K562 (cell line): ENCODE measurements around the gene ZFP62. TPM values are rescaled to one million over a fixed set of nuclear protein-coding genes. Genes with fewer than 3 reads are reported as not detected.

Experiments used
- DNMT1 ChIP-seq: fragments of 450-650 bp; IDR thresholded peaks from 2 replicates; pipeline ENCODE4 v1.6.1; 2016; ENCODE audit warnings: antibody characterized with exemption, mild to moderate bottlenecking
- ETV1 ChIP-seq: fragments of 450-650 bp; conservative IDR thresholded peaks from 2 replicates; pipeline ENCODE4 v1.6.1; 2016; ENCODE audit warnings: missing genetic modification characterization, control low read depth, low read depth, missing compliant biosample characterization
- IFI16 ChIP-seq: fragments of 250-450 bp; sonication (Bioruptor Pico); IDR thresholded peaks from 2 replicates; pipeline ENCODE4 v2.1.2; 2022; ENCODE audit warnings: mild to moderate bottlenecking, inconsistent platforms
- MXI1 ChIP-seq: IDR thresholded peaks from 2 replicates; pipeline ENCODE4 v1.6.1; 2011; ENCODE audit warnings: low read depth, mild to moderate bottlenecking, improper control_type of control experiment, low read length
- PRMT5 ChIP-seq: sonication (generic); formaldehyde crosslinking; IDR thresholded peaks from 2 replicates; pipeline ENCODE4 v1.5.0; 2020; ENCODE audit warnings: missing genetic modification reagents
- RBM14 ChIP-seq: fragments of 200-400 bp; formaldehyde crosslinking; IDR thresholded peaks from 2 replicates; pipeline ENCODE4 v1.6.1; 2018; ENCODE audit warnings: low read depth, mild to moderate bottlenecking, low read length, moderate library complexity, borderline replicate concordance; ENCODE audit not compliant: insufficient read depth
- RBM17 ChIP-seq: fragments of 200-400 bp; formaldehyde crosslinking; IDR thresholded peaks from 2 replicates; pipeline ENCODE4 v1.6.1; 2017; ENCODE audit warnings: low read depth, mild to moderate bottlenecking, low read length, borderline replicate concordance
- ZEB2 ChIP-seq: fragments of 450-650 bp; IDR thresholded peaks from 2 replicates; pipeline ENCODE4 v1.6.1; 2016
- ZNF436 ChIP-seq: fragments of 250-450, 450-650 bp; sonication (Bioruptor Pico); formaldehyde crosslinking; IDR thresholded peaks from 2 replicates; pipeline ENCODE4 v1.7.0; 2020; ENCODE audit warnings: mild to moderate bottlenecking
- polyA plus RNA-seq, 8 experiments: library from polyadenylated mRNA; depleted of rRNA in 4 of 8; stranded (reverse) in 5 of 8; unstranded in 3 of 8; fragments of >200 nt; fragmentation: Nextera tagmentation in 2 of 8; fragmentation: Illumina TruSeq in 1 of 8; extraction: Ambion mirVana in 2 of 8; extraction: Trizol in 1 of 8; gene quantifications; 2 replicates each; pipeline versions ENCODE4 v1.2.1 to v1.2.3, GENCODE V29; 2011 to 2014; ENCODE audit warnings: inconsistent platforms in 1 of 8, missing spikeins in 1 of 8
- total RNA-seq, 7 experiments: library from RNA; depleted of rRNA in 6 of 7; stranded (reverse); fragments of >200 nt in 6 of 7; fragmentation: Illumina TruSeq in 2 of 7; extraction: Trizol in 2 of 7; gene quantifications; 2 replicates each; pipeline versions ENCODE4 v1.2.1 to v1.2.3, GENCODE V29; 2011 to 2021; ENCODE audit warnings: low replicate concordance in 1 of 7
- TF ChIP-seq, protein P1 (sequence below): fragments of 200-800 bp; sonication (Bioruptor generic); IDR thresholded peaks from 2 replicates; pipeline ENCODE4 v1.6.1; 2017; ENCODE audit warnings: missing genetic modification characterization, missing compliant biosample characterization
- TF ChIP-seq, protein P2 (sequence below): fragments of 450-650 bp; formaldehyde crosslinking; IDR thresholded peaks from 2 replicates; pipeline ENCODE4 v1.4.0; 2022; ENCODE audit warnings: missing genetic modification characterization
- TF ChIP-seq, protein P3 (sequence below): fragments of 450-650 bp; IDR thresholded peaks from 2 replicates; pipeline ENCODE4 v1.6.1; 2016; ENCODE audit warnings: low read depth, mild to moderate bottlenecking, moderate library complexity
- TF ChIP-seq, protein P4 (sequence below): sonication (generic); formaldehyde crosslinking; IDR thresholded peaks from 2 replicates; pipeline ENCODE4 v1.5.0; 2020; ENCODE audit warnings: missing genetic modification reagents
- TF ChIP-seq, protein P5 (sequence below): fragments of 250-450 bp; sonication (Bioruptor Pico); IDR thresholded peaks from 2 replicates; pipeline ENCODE4 v1.8.0; 2022; ENCODE audit warnings: inconsistent platforms
- TF ChIP-seq, protein P6 (sequence below): sonication (generic); formaldehyde crosslinking; IDR thresholded peaks from 2 replicates; pipeline ENCODE4 v1.8.1; 2023; ENCODE audit warnings: missing genetic modification reagents, mild to moderate bottlenecking, borderline replicate concordance

ZFP62 gene
- total and polyA plus RNA-seq, 9 of the 15 experiments (the other 6 are each of a cell fraction or from before 2014, with no cell fraction given): 12.2 to 37.5 (median 25.0) TPM

DNA sequence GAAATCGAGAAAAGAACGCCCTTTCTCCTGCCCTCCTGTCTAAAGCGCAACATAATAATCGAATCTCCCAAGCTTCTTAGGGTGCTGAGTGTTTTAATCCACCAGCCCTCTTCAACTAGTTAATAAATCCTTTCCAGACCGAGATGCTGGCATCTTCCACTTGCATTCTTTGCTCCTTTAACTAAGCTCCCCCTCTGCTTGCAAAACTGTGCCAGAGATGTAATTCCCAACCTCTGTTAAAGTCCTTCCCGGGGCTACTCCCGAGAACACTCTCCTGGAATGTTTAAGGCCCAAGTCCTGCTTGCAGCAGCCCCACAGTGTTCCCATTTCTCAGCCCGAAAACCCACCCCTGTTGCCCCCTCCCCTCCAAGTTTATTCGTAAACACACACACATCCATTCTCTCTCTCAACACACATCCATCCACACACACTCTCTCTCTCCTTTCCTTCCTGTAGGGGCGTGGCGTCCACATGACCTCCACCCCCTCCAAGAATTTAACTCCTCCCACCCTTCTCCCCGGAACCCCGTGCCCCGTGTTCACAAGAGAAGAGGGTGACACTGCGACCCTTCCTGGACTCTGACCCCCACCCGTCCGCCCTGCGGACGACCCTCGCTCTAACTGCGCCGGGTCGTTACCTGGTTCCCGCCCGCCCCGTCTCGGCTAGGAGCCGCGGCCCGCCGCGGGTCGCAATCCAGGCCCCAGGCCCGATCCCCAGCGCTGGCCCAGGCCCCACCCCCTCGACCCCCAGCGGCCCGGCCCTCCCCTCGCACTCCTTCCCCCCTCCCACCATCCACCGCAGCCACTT lies 51.5 kb downstream of the ZFP62 start (continued):
- peak; percentile 94 for TF ChIP-seq ETV1
- no peak for TF ChIP-seq RBM14
- TF ChIP-seq DNMT1: no peak
- TF ChIP-seq, protein P1, sequence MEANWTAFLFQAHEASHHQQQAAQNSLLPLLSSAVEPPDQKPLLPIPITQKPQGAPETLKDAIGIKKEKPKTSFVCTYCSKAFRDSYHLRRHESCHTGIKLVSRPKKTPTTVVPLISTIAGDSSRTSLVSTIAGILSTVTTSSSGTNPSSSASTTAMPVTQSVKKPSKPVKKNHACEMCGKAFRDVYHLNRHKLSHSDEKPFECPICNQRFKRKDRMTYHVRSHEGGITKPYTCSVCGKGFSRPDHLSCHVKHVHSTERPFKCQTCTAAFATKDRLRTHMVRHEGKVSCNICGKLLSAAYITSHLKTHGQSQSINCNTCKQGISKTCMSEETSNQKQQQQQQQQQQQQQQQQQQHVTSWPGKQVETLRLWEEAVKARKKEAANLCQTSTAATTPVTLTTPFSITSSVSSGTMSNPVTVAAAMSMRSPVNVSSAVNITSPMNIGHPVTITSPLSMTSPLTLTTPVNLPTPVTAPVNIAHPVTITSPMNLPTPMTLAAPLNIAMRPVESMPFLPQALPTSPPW: no peak
- TF ChIP-seq, protein P2, sequence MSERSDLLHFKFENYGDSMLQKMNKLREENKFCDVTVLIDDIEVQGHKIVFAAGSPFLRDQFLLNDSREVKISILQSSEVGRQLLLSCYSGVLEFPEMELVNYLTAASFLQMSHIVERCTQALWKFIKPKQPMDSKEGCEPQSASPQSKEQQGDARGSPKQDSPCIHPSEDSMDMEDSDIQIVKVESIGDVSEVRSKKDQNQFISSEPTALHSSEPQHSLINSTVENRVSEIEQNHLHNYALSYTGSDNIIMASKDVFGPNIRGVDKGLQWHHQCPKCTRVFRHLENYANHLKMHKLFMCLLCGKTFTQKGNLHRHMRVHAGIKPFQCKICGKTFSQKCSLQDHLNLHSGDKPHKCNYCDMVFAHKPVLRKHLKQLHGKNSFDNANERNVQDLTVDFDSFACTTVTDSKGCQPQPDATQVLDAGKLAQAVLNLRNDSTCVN (CRISPR knock-in tag): 0 out of 2 replicates have a peak, but pooled peaks have one; percentile 55
- 0 out of 2 replicates have a peak, but pooled peaks have one; percentile 47 for TF ChIP-seq MXI1
- TF ChIP-seq ZNF436 (CRISPR knock-in tag): no peak
- TF ChIP-seq, protein P3, sequence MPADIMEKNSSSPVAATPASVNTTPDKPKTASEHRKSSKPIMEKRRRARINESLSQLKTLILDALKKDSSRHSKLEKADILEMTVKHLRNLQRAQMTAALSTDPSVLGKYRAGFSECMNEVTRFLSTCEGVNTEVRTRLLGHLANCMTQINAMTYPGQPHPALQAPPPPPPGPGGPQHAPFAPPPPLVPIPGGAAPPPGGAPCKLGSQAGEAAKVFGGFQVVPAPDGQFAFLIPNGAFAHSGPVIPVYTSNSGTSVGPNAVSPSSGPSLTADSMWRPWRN: no peak
- no peak for TF ChIP-seq RBM17
- TF ChIP-seq ZEB2: no peak
- TF ChIP-seq, protein P4, sequence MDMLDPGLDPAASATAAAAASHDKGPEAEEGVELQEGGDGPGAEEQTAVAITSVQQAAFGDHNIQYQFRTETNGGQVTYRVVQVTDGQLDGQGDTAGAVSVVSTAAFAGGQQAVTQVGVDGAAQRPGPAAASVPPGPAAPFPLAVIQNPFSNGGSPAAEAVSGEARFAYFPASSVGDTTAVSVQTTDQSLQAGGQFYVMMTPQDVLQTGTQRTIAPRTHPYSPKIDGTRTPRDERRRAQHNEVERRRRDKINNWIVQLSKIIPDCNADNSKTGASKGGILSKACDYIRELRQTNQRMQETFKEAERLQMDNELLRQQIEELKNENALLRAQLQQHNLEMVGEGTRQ (CRISPR knock-in tag): peak; percentile 67
- TF ChIP-seq, protein P5, sequence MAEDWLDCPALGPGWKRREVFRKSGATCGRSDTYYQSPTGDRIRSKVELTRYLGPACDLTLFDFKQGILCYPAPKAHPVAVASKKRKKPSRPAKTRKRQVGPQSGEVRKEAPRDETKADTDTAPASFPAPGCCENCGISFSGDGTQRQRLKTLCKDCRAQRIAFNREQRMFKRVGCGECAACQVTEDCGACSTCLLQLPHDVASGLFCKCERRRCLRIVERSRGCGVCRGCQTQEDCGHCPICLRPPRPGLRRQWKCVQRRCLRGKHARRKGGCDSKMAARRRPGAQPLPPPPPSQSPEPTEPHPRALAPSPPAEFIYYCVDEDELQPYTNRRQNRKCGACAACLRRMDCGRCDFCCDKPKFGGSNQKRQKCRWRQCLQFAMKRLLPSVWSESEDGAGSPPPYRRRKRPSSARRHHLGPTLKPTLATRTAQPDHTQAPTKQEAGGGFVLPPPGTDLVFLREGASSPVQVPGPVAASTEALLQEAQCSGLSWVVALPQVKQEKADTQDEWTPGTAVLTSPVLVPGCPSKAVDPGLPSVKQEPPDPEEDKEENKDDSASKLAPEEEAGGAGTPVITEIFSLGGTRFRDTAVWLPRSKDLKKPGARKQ (CRISPR knock-in tag): no peak
- no peak for TF ChIP-seq PRMT5 (CRISPR knock-in tag)
- no peak for TF ChIP-seq IFI16 (CRISPR knock-in tag)
- TF ChIP-seq, protein P6, sequence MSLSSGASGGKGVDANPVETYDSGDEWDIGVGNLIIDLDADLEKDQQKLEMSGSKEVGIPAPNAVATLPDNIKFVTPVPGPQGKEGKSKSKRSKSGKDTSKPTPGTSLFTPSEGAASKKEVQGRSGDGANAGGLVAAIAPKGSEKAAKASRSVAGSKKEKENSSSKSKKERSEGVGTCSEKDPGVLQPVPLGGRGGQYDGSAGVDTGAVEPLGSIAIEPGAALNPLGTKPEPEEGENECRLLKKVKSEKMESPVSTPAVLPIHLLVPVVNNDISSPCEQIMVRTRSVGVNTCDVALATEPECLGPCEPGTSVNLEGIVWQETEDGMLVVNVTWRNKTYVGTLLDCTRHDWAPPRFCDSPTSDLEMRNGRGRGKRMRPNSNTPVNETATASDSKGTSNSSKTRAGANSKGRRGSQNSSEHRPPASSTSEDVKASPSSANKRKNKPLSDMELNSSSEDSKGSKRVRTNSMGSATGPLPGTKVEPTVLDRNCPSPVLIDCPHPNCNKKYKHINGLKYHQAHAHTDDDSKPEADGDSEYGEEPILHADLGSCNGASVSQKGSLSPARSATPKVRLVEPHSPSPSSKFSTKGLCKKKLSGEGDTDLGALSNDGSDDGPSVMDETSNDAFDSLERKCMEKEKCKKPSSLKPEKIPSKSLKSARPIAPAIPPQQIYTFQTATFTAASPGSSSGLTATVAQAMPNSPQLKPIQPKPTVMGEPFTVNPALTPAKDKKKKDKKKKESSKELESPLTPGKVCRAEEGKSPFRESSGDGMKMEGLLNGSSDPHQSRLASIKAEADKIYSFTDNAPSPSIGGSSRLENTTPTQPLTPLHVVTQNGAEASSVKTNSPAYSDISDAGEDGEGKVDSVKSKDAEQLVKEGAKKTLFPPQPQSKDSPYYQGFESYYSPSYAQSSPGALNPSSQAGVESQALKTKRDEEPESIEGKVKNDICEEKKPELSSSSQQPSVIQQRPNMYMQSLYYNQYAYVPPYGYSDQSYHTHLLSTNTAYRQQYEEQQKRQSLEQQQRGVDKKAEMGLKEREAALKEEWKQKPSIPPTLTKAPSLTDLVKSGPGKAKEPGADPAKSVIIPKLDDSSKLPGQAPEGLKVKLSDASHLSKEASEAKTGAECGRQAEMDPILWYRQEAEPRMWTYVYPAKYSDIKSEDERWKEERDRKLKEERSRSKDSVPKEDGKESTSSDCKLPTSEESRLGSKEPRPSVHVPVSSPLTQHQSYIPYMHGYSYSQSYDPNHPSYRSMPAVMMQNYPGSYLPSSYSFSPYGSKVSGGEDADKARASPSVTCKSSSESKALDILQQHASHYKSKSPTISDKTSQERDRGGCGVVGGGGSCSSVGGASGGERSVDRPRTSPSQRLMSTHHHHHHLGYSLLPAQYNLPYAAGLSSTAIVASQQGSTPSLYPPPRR (CRISPR knock-in tag): no peak
